CD4-positive, alpha-beta T cell treated with Interleukin-6 at 100 ng/mL for 8 hours (primary cell): ENCODE data around the gene ERI3.
"Not testable (repeated sequence)": the region's sequence is repeated elsewhere in the genome, so short reads cannot be mapped to it uniquely, and the experiment has no call there.

Source experiments
- DNase-seq: peaks from one replicate; pipeline ENCODE4 v3.0.0-alpha.2; 2020; ENCODE audit warnings: mixed read lengths, low spot score

Gene ERI3

DNA sequence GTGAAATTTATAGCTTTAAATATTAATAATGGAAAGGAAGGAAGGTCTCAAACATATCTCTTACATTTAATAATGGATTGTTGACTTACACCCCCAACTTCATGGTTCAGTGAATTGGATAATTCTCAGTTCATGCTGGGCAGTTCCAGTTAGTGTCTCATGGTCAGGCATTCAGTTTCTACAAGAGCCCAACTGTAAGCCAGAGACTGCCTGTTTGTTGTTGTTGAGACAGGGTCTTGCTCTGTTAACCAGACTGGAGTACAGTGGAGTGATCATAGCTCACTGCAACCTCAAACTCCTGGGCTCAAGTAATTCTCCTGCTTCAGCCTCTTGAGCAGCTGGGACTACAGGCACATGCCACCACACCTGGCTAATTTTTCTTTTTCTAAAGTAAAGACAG, 146.8 kb downstream of the ERI3 start:
- no peak for DNase-seq

DNA sequence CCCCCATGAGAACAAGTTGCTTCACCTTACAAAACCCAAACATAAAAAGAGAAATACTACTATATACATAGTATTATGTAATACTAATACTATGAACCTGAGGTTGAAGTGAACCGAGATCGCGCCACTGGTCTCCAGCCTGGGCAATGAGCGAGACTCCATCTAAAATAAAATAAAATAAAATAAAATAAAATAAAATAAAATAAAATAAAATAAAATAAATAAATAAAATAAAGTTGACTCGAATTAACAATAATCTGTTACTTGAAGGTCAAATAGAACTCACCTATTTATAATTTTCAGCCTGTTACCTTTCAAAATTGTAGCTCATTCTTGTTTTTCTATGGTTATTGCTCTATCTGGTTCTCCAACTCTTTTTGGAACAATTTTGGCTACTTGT, 148.5 kb downstream of the ERI3 start:
- DNase-seq, result not testable (repeated sequence)

DNA sequence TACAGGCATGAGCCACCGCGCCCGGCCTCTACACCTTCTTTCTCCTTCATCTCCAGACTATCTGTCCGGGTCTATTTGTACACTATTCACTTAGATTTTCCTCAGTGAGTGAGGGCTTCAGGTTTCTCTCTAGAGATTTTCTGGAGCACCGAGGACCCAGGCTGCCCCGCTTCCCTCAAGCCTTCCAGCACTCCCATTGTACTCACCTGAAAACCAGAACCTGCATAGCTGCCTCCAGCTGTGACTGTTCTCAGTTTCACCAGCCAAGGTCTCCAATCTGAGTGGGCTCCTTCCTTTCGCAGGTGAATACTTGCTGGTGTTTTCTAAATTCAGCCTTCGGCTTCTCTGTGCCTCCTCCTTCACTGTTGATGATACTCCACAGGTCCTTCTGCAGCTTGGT, 154.7 kb downstream of the ERI3 start:
- no peak for DNase-seq

DNA sequence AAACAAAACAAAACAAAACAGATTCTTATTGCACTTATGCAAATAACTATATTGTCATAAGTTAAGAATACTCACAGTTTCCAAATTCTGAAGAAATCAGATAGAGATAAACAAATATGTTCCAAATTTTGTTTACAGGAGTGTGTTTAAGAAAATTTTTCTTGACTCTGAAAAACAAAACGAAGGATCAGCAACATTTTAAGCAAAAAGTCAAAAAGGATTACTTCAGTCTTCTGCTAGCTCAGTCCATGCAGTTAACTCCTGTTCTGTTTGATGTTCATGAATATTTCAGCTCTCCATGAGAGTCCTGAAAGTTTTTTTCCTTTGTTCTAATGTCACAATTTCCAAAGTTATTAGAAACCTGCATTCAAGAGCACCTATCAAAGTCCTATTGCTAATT, 180.4 kb downstream of the ERI3 start:
- DNase-seq, result no peak
